Ectodermal cell (in vitro differentiated cells): ENCODE measurements around the gene GNG4. TPM values are rescaled to one million over a fixed set of nuclear protein-coding genes. Genes with fewer than 3 reads are reported as not detected.

ENCODE experiments used
- H3K27ac ChIP-seq: 2 replicates; pipeline ENCODE4 v1.7.0; 2013; ENCODE audit warnings: mild to moderate bottlenecking, low read depth, low read length; ENCODE audit not compliant: insufficient read depth, poor library complexity, severe bottlenecking
- H3K27me3 ChIP-seq: 2 replicates; pipeline ENCODE4 v1.7.0; 2013; ENCODE audit warnings: mild to moderate bottlenecking, low read length; ENCODE audit not compliant: insufficient read depth, control insufficient read depth, poor library complexity, severe bottlenecking
- H3K36me3 ChIP-seq: one replicate; pipeline ENCODE4 v1.7.0; 2013; ENCODE audit warnings: low read length; ENCODE audit not compliant: control insufficient read depth, insufficient read depth
- H3K4me1 ChIP-seq: one replicate; pipeline ENCODE4 v1.7.0; 2013; ENCODE audit warnings: low read length; ENCODE audit not compliant: control insufficient read depth, insufficient read depth
- H3K4me3 ChIP-seq: 2 replicates; pipeline ENCODE4 v1.7.0; 2013; ENCODE audit warnings: low read depth, low read length, control low read depth; ENCODE audit not compliant: insufficient read depth
- H3K9me3 ChIP-seq: 2 replicates; pipeline ENCODE4 v1.7.0; 2013; ENCODE audit warnings: mild to moderate bottlenecking, low read length, moderate library complexity; ENCODE audit not compliant: control insufficient read depth
- WGBS, 2 experiments: methylation state at CpG; one replicate each; pipeline ENCODE4 v1.1.7; 2013; ENCODE audit warnings: missing lambda C conversion rate in 2 of 2; 5-methylcytosine and 5-hydroxymethylcytosine counted together
- polyA plus RNA-seq, 4 experiments: library from polyadenylated mRNA; stranded (reverse); fragments of 50-300 nt; gene quantifications; one replicate each; pipeline ENCODE4 v1.2.3, GENCODE V29; 2013

GNG4 gene
- polyA plus RNA-seq (2013, experiment 1 of 4) = 14.8 TPM
- 14.2 TPM for polyA plus RNA-seq (2013, experiment 2 of 4)
- polyA plus RNA-seq (2013, experiment 3 of 4) = 9.4 TPM
- polyA plus RNA-seq (2013, experiment 4 of 4) = 11.6 TPM

- Histone ChIP-seq H3K36me3 (no peaks in the 10 kb centered on the region), H3K27me3 (peaks cover 52% of the 10 kb centered on the region), H3K27ac (no peak within 1 kb of the TSS), H3K9me3 (no peaks in the 10 kb centered on the region), H3K4me3 (peak within 1 kb of the TSS; percentile 51), H3K4me1 (peaks cover 18% of the 10 kb centered on the region)
- WGBS, 2 experiments = 0% methylated on average over 103 to 111 of the region's 111 CpGs
Observed at GRCh38 chr1:235649368-235650163, at the start of gene GNG4. Gene GNG4, minus strand, starts transcription at chr1:235649784. Its CDS starts 65,946 bp downstream, at chr1:235583838.

- H3K36me3 ChIP-seq = no peaks in the 10 kb centered on the region
- H3K4me1 ChIP-seq = peaks cover 2% of the 10 kb centered on the region
- 92 to 95% methylated on average over 2 of the region's 2 CpGs for WGBS, 2 experiments
- H3K27ac ChIP-seq = no peak overlapping the region
- H3K9me3 ChIP-seq = no peaks in the 10 kb centered on the region
- no peaks in the 10 kb centered on the region for H3K27me3 ChIP-seq
- no peak overlapping the region for H3K4me3 ChIP-seq
Observed at GRCh38 chr1:235697508-235697907, 47.9 kb upstream of the GNG4 start.

- H3K4me3 ChIP-seq = no peak overlapping the region
- H3K9me3 ChIP-seq = no peaks in the 10 kb centered on the region
- H3K27ac ChIP-seq = no peak overlapping the region
- no peaks in the 10 kb centered on the region for H3K36me3 ChIP-seq
- H3K4me1 ChIP-seq = no peaks in the 10 kb centered on the region
- WGBS, 2 experiments = 91 to 98% methylated on average over 2 of the region's 4 CpGs
- H3K27me3 ChIP-seq = no peaks in the 10 kb centered on the region
Observed at GRCh38 chr1:235689356-235689755, 39.8 kb upstream of the GNG4 start.

- Histone ChIP-seq H3K4me1 (no peaks in the 10 kb centered on the region), H3K27me3 (no peaks in the 10 kb centered on the region), H3K4me3 (no peak overlapping the region), H3K27ac (no peak overlapping the region), H3K9me3 (no peaks in the 10 kb centered on the region), H3K36me3 (no peaks in the 10 kb centered on the region)
- 90 to 100% methylated on average over 2 to 3 of the region's 3 CpGs for WGBS, 2 experiments
Observed at GRCh38 chr1:235688096-235688495, 38.5 kb upstream of the GNG4 start.

- H3K9me3 ChIP-seq = no peaks in the 10 kb centered on the region
- no peak overlapping the region for H3K27ac ChIP-seq
- no peaks in the 10 kb centered on the region for H3K27me3 ChIP-seq
- 56 to 79% methylated on average over 1 of the region's 1 CpG for WGBS, 2 experiments
- no peaks in the 10 kb centered on the region for H3K4me1 ChIP-seq
- no peaks in the 10 kb centered on the region for H3K36me3 ChIP-seq
- H3K4me3 ChIP-seq = no peak overlapping the region
Observed at GRCh38 chr1:235683653-235684052, 34.1 kb upstream of the GNG4 start.

- WGBS, 2 experiments = 82 to 86% methylated on average over 3 of the region's 3 CpGs
- no peak overlapping the region for H3K27ac ChIP-seq
- no peaks in the 10 kb centered on the region for H3K4me1 ChIP-seq
- H3K4me3 ChIP-seq = no peak overlapping the region
- no peaks in the 10 kb centered on the region for H3K36me3 ChIP-seq
- H3K27me3 ChIP-seq = no peaks in the 10 kb centered on the region
- H3K9me3 ChIP-seq = no peaks in the 10 kb centered on the region
Observed at GRCh38 chr1:235682216-235682615, 32.6 kb upstream of the GNG4 start.

- Histone ChIP-seq H3K4me3 (no peak overlapping the region), H3K9me3 (no peaks in the 10 kb centered on the region), H3K27me3 (no peaks in the 10 kb centered on the region), H3K27ac (no peak overlapping the region), H3K4me1 (no peaks in the 10 kb centered on the region), H3K36me3 (peaks cover 5% of the 10 kb centered on the region)
- WGBS, 2 experiments = 79 to 87% methylated on average over 3 of the region's 3 CpGs
Observed at GRCh38 chr1:235679644-235680043, 30.1 kb upstream of the GNG4 start.

- Histone ChIP-seq H3K27ac (no peak overlapping the region), H3K9me3 (no peaks in the 10 kb centered on the region), H3K4me3 (no peak overlapping the region), H3K4me1 (no peaks in the 10 kb centered on the region), H3K27me3 (no peaks in the 10 kb centered on the region), H3K36me3 (peaks cover 5% of the 10 kb centered on the region)
- 86 to 88% methylated on average over 2 of the region's 2 CpGs for WGBS, 2 experiments
Observed at GRCh38 chr1:235679005-235679404, 29.4 kb upstream of the GNG4 start.

GRCh38 chr1:235675152-235675890 is 25.7 kb upstream of the GNG4 start:
- Histone ChIP-seq H3K36me3 (peaks cover 5% of the 10 kb centered on the region), H3K27me3 (no peaks in the 10 kb centered on the region), H3K4me1 (no peaks in the 10 kb centered on the region), H3K4me3 (no peak overlapping the region), H3K27ac (no peak overlapping the region), H3K9me3 (peaks cover under 1% of the 10 kb centered on the region)
- WGBS, 2 experiments = 95% methylated on average over 8 to 9 of the region's 10 CpGs

- H3K9me3 ChIP-seq = peaks cover 2% of the 10 kb centered on the region
- peaks cover 5% of the 10 kb centered on the region for H3K36me3 ChIP-seq
- no peak overlapping the region for H3K4me3 ChIP-seq
- no peak overlapping the region for H3K27ac ChIP-seq
- H3K4me1 ChIP-seq = no peaks in the 10 kb centered on the region
- WGBS, 2 experiments = 64 to 69% methylated on average over 7 of the region's 7 CpGs
- H3K27me3 ChIP-seq = no peaks in the 10 kb centered on the region
Observed at GRCh38 chr1:235673981-235674380, 24.4 kb upstream of the GNG4 start.
